OCI-LY7 (cell line): ENCODE results near the gene HOTAIR. TPM values are rescaled to one million over a fixed set of nuclear protein-coding genes. Genes with fewer than 3 reads are reported as not detected.

Source experiments
- BruUV-seq: library from RNA; stranded (reverse); fragments of 400-500 nt; replicated peaks from 2 replicates; lab custom pipeline; 2021; lab: Mats Ljungman, UMichigan
- CTCF ChIA-PET: fragments of 300-600 bp; sonication (Branson Sonifier 250); formaldehyde crosslinking; loops from one replicate; lab custom pipeline; 2022; ENCODE audit warnings: antibody characterized with exemption; ENCODE audit not compliant: unreplicated experiment; lab: Charles Lee
- POLR2A ChIA-PET: fragments of 300-600 bp; sonication (Branson Sonifier 250); formaldehyde crosslinking; loops from one replicate; lab custom pipeline; 2022; ENCODE audit warnings: antibody characterized with exemption; lab: Charles Lee
- DNase-seq: peaks from one replicate; pipeline ENCODE4 v3.0.0-alpha.2; 2015; ENCODE audit warnings: low spot score
- H2AFZ ChIP-seq: fragments of 200-600 bp; sonication (generic), shearing (Covaris generic); 2 replicates; pipeline ENCODE4 v1.6.1; 2014; ENCODE audit warnings: mild to moderate bottlenecking, antibody characterized with exemption, low read length, moderate library complexity
- H3K27ac ChIP-seq: fragments of 200-600 bp; sonication (generic); 2 replicates; pipeline ENCODE4 v1.5.1; 2014; ENCODE audit warnings: mixed run types, low read depth, mild to moderate bottlenecking, moderate library complexity, low read length, inconsistent platforms; ENCODE audit not compliant: poor library complexity, severe bottlenecking
- H3K36me3 ChIP-seq: fragments of 200-600 bp; sonication (generic); 2 replicates; pipeline ENCODE4 v1.6.1; 2014; ENCODE audit warnings: mild to moderate bottlenecking, antibody characterized with exemption, low read length, moderate library complexity, mixed read lengths; ENCODE audit not compliant: insufficient read depth
- H3K4me1 ChIP-seq: fragments of 200-600 bp; sonication (generic); 2 replicates; pipeline ENCODE4 v1.5.1; 2014; ENCODE audit warnings: mild to moderate bottlenecking, low read length; ENCODE audit not compliant: insufficient read depth, poor library complexity, severe bottlenecking
- H3K4me2 ChIP-seq: fragments of 200-600 bp; sonication (generic); 2 replicates; pipeline ENCODE4 v1.6.1; 2014; ENCODE audit warnings: mild to moderate bottlenecking, low read length
- H3K4me3 ChIP-seq: fragments of 200-600 bp; sonication (generic); 2 replicates; pipeline ENCODE4 v1.5.1; 2014; ENCODE audit warnings: mild to moderate bottlenecking, low read depth, low read length; ENCODE audit not compliant: poor library complexity, severe bottlenecking
- H3K79me2 ChIP-seq: fragments of 200-600 bp; sonication (generic); 2 replicates; pipeline ENCODE4 v1.6.1; 2016; ENCODE audit warnings: low read depth, mild to moderate bottlenecking, low read length, moderate library complexity, mixed read lengths; ENCODE audit not compliant: insufficient read depth
- H3K9me2 ChIP-seq: fragments of 200-600 bp; sonication (generic); 2 replicates; pipeline ENCODE4 v1.6.1; 2016; ENCODE audit warnings: mild to moderate bottlenecking, low read length, mixed read lengths; ENCODE audit not compliant: insufficient read depth
- H3K9me3 ChIP-seq: fragments of 200-600 bp; sonication (generic); 2 replicates; pipeline ENCODE4 v1.6.1; 2014; ENCODE audit warnings: mild to moderate bottlenecking, mixed run types, low read length, mixed read lengths
- H4K20me1 ChIP-seq: fragments of 200-600 bp; sonication (generic); 2 replicates; pipeline ENCODE4 v1.6.1; 2014; ENCODE audit warnings: mild to moderate bottlenecking, antibody characterized with exemption, low read length, moderate library complexity, mixed read lengths; ENCODE audit not compliant: insufficient read depth
- EZH2phosphoT487 ChIP-seq: fragments of 200-600 bp; sonication (generic); IDR thresholded peaks from 2 replicates; pipeline ENCODE4 v1.6.1; 2018; ENCODE audit warnings: low read depth, borderline replicate concordance, mild to moderate bottlenecking, mixed run types, antibody characterized with exemption, low read length, moderate library complexity, mixed read lengths
- intact Hi-C: fragments of 100-400 bp; cut with micrococcal nuclease; formaldehyde crosslinking; loops from one replicate; pipeline ENCODE4 v1.10.0; 2022; ENCODE audit not compliant: unreplicated experiment
- total RNA-seq, 2 experiments: library from RNA; depleted of rRNA in 1 of 2; stranded (reverse); fragments of >200 nt in 1 of 2; shearing (Covaris generic) in 1 of 2; gene quantifications; 2 replicates each; pipeline ENCODE4 v1.2.3, GENCODE V29; 2014 to 2022
- TF ChIP-seq, protein P1 (sequence below): fragments of 200-600 bp; sonication (generic); conservative IDR thresholded peaks from 2 replicates; pipeline ENCODE4 v1.5.1; 2014; ENCODE audit warnings: mild to moderate bottlenecking, antibody characterized with exemption, low read length, moderate library complexity, mixed read lengths

HOTAIR gene
- total RNA-seq, 2 experiments from 2014 or later = 0.88 to 5.3 TPM

DNA sequence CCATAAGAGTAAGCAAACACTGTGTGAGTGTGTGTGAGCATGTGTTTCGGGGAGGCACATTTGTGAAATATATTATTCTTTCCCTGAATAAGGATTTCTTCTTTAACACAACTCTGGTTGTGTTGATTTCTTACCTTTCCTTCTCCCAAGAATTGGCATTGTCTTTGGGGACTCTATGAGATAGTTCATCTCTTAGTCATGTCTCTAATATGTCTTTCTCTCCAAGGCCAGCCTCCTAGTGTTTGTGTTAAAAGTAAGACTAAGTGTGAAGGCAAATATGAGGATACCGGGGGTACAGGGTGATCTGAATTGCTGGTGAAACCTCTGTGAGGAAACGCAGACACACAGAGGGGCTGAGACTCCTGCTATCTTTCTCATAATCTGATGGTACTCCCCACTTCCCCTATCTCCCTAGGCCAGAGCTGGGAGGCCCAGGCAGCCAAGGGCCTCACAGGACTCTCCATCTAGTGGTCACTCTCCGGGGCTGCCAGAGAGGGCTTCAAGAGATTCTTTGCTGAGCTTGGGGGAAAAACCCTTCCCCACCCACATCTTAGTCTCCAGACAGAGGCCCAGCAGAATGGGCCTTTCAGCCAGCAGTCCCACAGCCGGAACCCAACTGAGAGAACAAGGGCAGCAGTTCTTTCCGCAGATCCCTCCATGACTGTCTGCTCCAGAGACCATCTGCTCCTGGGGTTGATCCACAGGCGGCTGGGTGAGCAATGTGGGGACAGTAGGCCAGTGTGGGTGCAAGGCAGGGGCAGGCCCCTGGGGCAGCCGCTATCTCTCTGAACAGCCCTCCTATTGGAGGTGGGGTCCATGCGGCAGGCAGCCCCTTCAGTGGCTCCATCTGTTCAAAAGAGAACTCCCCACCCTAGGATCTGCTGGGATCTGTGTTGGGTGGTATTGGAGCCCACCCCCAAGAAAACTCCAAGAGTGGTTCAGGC lies 25.8 kb downstream of the HOTAIR start:
- CTCF ChIA-PET = interaction anchor here (0.6 kb wide), 1 partner anchor 23 kb away, joined by 3 read pairs; no protein-coding TSS in a partner anchor
- no peaks in the 10 kb centered on the region for H3K9me3 ChIP-seq
- POLR2A ChIA-PET = no interaction called here
- intact Hi-C loops = no loop called here
- no peaks in the 10 kb centered on the region; the same call in 1 of the 2 replicates for H4K20me1 ChIP-seq
- H3K4me3 ChIP-seq = no peak overlapping the region
- no peaks in the 10 kb centered on the region for H3K4me1 ChIP-seq
- no peaks in the 10 kb centered on the region for H3K9me2 ChIP-seq
- TF ChIP-seq, protein P1, sequence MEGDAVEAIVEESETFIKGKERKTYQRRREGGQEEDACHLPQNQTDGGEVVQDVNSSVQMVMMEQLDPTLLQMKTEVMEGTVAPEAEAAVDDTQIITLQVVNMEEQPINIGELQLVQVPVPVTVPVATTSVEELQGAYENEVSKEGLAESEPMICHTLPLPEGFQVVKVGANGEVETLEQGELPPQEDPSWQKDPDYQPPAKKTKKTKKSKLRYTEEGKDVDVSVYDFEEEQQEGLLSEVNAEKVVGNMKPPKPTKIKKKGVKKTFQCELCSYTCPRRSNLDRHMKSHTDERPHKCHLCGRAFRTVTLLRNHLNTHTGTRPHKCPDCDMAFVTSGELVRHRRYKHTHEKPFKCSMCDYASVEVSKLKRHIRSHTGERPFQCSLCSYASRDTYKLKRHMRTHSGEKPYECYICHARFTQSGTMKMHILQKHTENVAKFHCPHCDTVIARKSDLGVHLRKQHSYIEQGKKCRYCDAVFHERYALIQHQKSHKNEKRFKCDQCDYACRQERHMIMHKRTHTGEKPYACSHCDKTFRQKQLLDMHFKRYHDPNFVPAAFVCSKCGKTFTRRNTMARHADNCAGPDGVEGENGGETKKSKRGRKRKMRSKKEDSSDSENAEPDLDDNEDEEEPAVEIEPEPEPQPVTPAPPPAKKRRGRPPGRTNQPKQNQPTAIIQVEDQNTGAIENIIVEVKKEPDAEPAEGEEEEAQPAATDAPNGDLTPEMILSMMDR = no peak
- TF ChIP-seq EZH2phosphoT487 = no peak
- no peak for DNase-seq
- no TSS peak for BruUV-seq
- no peaks in the 10 kb centered on the region for H3K79me2 ChIP-seq
- H3K27ac ChIP-seq = no peak overlapping the region
- no peak overlapping the region for H3K4me2 ChIP-seq
- H3K36me3 ChIP-seq = no peaks in the 10 kb centered on the region
- no peak overlapping the region for H2AFZ ChIP-seq

- no peak for DNase-seq
- Histone ChIP-seq H4K20me1 (no peaks in the 10 kb centered on the region; the same call in 1 of the 2 replicates), H2AFZ (no peak overlapping the region), H3K4me2 (no peak overlapping the region), H3K4me3 (no peak overlapping the region), H3K9me2 (no peaks in the 10 kb centered on the region), H3K36me3 (no peaks in the 10 kb centered on the region), H3K27ac (no peak overlapping the region), H3K79me2 (no peaks in the 10 kb centered on the region), H3K9me3 (no peaks in the 10 kb centered on the region), H3K4me1 (no peaks in the 10 kb centered on the region)
- POLR2A ChIA-PET = no interaction called here
- intact Hi-C loops = no loop called here
- CTCF ChIA-PET = no interaction called here
- BruUV-seq = no TSS peak
- no peak for TF ChIP-seq EZH2phosphoT487
- TF ChIP-seq, protein P1 = no peak
These were observed 27.0 kb downstream of the HOTAIR start for GRCh38 chr12:53947743-53948142.
